ENCODE measurements around the gene HEBP2.

DNA sequence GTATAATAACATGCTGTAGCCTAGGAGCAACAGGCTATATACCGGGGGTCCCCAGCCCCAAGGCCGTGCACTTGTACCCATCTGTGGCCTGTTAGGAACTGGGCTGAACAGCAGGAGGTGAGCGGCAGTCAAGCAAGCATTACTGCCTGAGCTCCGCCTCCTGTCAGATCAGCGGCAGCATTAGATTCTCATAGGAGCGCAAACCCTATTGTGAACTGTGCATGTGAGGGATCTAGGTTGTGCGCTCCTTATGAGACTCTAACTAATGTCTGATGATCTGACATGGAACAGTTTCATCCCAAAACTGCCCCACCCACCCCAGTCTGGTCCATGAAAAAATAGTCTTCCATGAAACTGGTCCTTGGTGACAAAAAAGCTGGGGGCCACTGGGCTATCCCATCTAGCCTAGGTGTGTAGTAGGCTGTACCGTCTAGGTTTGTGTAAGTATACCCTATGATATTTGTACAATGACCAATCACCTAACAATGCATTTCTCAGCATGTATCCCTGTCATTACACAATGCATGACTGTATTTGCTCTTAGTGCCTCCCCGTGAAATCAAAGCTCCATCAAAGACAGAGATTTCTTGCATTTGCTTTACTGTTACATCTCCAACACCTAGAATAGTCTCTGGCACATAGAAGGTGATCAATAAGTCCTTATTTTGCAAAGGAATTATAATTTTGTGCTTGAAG lies 64.4 kb downstream of the HEBP2 start:
- no peak for TF ChIP-seq CTCF (IDR thresholded peaks at IDR 0.05 in 8 of 11, conservative IDR thresholded peaks at IDR 0.05 in 3 of 11)
- no peak for TF ChIP-seq POLR2A (IDR thresholded peaks at IDR 0.05)
- TF ChIP-seq POLR2AphosphoS5 (IDR thresholded peaks at IDR 0.05): no peak
